ENCODE measurements around the gene CALML5. TPM values are rescaled to one million over a fixed set of nuclear protein-coding genes. Genes with fewer than 3 reads are reported as not detected.

The CALML5 gene
- total RNA-seq, 1 experiment from 2014 or later = not detected

Other genes with a start within 250 kb of the CALML5 start
- 0.10 and 0.20 TPM in 2 replicates for gene UCN3, start 134.6 kb downstream of the CALML5 start, total RNA-seq (2014; rRNA removed; shearing (Covaris generic))
- gene TUBAL3, start 94.7 kb downstream of the CALML5 start, total RNA-seq (2014; rRNA removed; shearing (Covaris generic)) = not detected in 2 replicates
- gene NET1, start 87.0 kb downstream of the CALML5 start, total RNA-seq (2014; rRNA removed; shearing (Covaris generic)) = 153 and 154 TPM in 2 replicates
- not detected in 2 replicates for gene CALML3, start 25.4 kb upstream of the CALML5 start, total RNA-seq (2014; rRNA removed; shearing (Covaris generic))
- 1.2 and 1.3 TPM in 2 replicates for gene ASB13, start 167.0 kb upstream of the CALML5 start, total RNA-seq (2014; rRNA removed; shearing (Covaris generic))
- 63.2 and 73.8 TPM in 2 replicates for gene TASOR2, start 185.3 kb upstream of the CALML5 start, total RNA-seq (2014; rRNA removed; shearing (Covaris generic))

All from SJCRH30 (cell line).